SU-DHL-6 (cell line): ENCODE data around the gene TMEM190.

ENCODE experiments used
- EZH2phosphoT487 ChIP-seq: fragments of 200-600 bp; sonication (generic), shearing (Covaris generic); conservative IDR thresholded peaks from 2 replicates; pipeline ENCODE4 v1.6.1; 2018; ENCODE audit warnings: mild to moderate bottlenecking, antibody characterized with exemption, low read length, moderate library complexity, mixed read lengths
- TF ChIP-seq, protein P1 (sequence below): fragments of 200-600 bp; sonication (generic); IDR thresholded peaks from one replicate; pipeline ENCODE4 v1.5.1; 2017; ENCODE audit warnings: antibody characterized with exemption, mild to moderate bottlenecking, low read length, moderate library complexity; ENCODE audit not compliant: insufficient read depth, poor library complexity, severe bottlenecking

- TF ChIP-seq, protein P1, sequence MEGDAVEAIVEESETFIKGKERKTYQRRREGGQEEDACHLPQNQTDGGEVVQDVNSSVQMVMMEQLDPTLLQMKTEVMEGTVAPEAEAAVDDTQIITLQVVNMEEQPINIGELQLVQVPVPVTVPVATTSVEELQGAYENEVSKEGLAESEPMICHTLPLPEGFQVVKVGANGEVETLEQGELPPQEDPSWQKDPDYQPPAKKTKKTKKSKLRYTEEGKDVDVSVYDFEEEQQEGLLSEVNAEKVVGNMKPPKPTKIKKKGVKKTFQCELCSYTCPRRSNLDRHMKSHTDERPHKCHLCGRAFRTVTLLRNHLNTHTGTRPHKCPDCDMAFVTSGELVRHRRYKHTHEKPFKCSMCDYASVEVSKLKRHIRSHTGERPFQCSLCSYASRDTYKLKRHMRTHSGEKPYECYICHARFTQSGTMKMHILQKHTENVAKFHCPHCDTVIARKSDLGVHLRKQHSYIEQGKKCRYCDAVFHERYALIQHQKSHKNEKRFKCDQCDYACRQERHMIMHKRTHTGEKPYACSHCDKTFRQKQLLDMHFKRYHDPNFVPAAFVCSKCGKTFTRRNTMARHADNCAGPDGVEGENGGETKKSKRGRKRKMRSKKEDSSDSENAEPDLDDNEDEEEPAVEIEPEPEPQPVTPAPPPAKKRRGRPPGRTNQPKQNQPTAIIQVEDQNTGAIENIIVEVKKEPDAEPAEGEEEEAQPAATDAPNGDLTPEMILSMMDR, result no peak
- TF ChIP-seq EZH2phosphoT487, result no peak
Measured at GRCh38 chr19:55333870-55334269, 42.8 kb upstream of the TMEM190 start.
